DOHH2 (cell line): ENCODE measurements around the gene CYBRD1.

Experiments
- CTCF ChIP-seq: fragments of 200-600 bp; sonication (generic); IDR thresholded peaks from one replicate; pipeline ENCODE4 v1.5.1; 2014; ENCODE audit warnings: antibody characterized with exemption, mild to moderate bottlenecking, low read depth, low read length; ENCODE audit not compliant: poor library complexity, severe bottlenecking
- EZH2phosphoT487 ChIP-seq: fragments of 200-600 bp; sonication (generic); IDR thresholded peaks from 2 replicates; pipeline ENCODE4 v1.6.1; 2017; ENCODE audit warnings: borderline replicate concordance, mild to moderate bottlenecking, antibody characterized with exemption, low read length, moderate library complexity, mixed read lengths

DNA sequence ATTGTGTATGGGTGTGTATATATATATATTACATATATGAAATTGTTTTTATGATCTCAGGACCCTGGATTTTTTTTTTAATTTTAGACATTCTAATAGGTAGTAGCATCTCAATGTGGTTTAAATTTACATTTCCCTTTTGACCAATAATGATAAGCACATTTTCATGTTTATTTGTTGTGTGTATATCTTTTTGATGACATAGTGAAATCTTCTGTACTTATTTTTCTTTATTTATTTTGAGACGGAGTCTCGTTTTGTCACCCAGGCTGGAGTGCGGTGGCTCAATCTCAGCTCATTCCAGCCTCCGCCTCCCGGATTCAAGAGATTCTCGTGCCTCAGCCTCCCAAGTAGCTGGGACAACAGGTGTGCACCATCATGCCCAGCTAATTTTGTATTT lies 35.1 kb upstream of the CYBRD1 start:
- TF ChIP-seq CTCF (no peak), EZH2phosphoT487 (no peak)
